Measurements from ENCODE around the gene CADM2. TPM values are rescaled to one million over a fixed set of nuclear protein-coding genes. Genes with fewer than 3 reads are reported as not detected.

The CADM2 gene
- total RNA-seq, 1 experiment from 2014 or later: 10.9 TPM

DNA sequence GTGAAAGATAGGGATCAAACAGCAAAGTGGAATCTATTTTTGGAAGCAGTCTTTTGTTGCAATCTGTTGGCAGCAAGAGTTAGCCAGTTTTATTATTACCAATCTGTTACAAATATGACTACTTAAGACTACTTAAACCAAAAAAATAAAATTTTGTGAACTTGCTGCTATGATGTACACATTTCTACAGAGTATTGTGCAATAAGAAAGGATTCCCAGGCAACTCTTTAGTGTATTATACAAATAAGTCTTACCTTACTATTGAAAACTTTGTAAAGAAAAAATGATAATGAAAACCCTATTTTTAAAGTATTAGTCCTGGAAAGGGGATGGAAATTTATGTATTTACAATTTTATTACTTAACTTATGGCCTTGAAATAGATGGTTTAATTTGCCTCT, 44.7 kb downstream of the CADM2 start:
- H3K4me3 Mint-ChIP-seq: no peak overlapping the region
- Histone ChIP-seq H3T11ph (ENCODE audit: low read length) (no peak overlapping the region), H3K23me2 (ENCODE audit: insufficient read length, low read depth, low read length, poor library complexity, severe bottlenecking) (no peaks in the 10 kb centered on the region), H3K23ac (ENCODE audit: insufficient read length, low read depth, low read length) (no peak overlapping the region), H2BK5ac (ENCODE audit: insufficient read length, low read length) (no peak overlapping the region), H3K27me3 (ENCODE audit: insufficient read depth, low read length) (no peaks in the 10 kb centered on the region), H2BK20ac (ENCODE audit: low read depth, low read length, poor library complexity, severe bottlenecking) (no peak overlapping the region), H2AK5ac (ENCODE audit: insufficient read length, low read length) (no peak overlapping the region), H3K9me3 (ENCODE audit: control insufficient read depth, low read depth, low read length) (no peaks in the 10 kb centered on the region), H3K27ac (ENCODE audit: insufficient read length, low read depth, low read length) (no peak overlapping the region), H3K4ac (ENCODE audit: low read depth, low read length) (no peak overlapping the region), H4K20me1 (ENCODE audit: control insufficient read depth, insufficient read depth, insufficient read length) (no peaks in the 10 kb centered on the region), H3K79me1 (ENCODE audit: insufficient read depth, low read depth, low read length, poor library complexity, severe bottlenecking) (no peaks in the 10 kb centered on the region), H4K91ac (ENCODE audit: insufficient read length, low read depth, low read length) (no peak overlapping the region), H4K5ac (ENCODE audit: insufficient read length, low read depth, low read length) (no peak overlapping the region), H3K4me2 (ENCODE audit: insufficient read depth, insufficient read length, low read length) (no peak overlapping the region), H2BK12ac (ENCODE audit: insufficient read length, low read depth, low read length) (no peak overlapping the region), H3K14ac (ENCODE audit: insufficient read depth, low read length) (no peak overlapping the region), H3K9ac (ENCODE audit: extremely low read depth, insufficient read length, low read length) (no peak overlapping the region), H3K18ac (ENCODE audit: insufficient read length, low read depth, low read length) (no peak overlapping the region), H2BK15ac (ENCODE audit: low read depth, low read length) (no peak overlapping the region), H2AFZ (ENCODE audit: low read length) (no peak overlapping the region), H3K56ac (ENCODE audit: insufficient read length, low read depth, low read length) (no peak overlapping the region), H3K79me2 (ENCODE audit: insufficient read depth, low read length) (no peaks in the 10 kb centered on the region), H3K4me1 (ENCODE audit: insufficient read depth, low read length) (no peaks in the 10 kb centered on the region), H2BK120ac (ENCODE audit: low read depth, low read length, poor library complexity, severe bottlenecking) (no peak overlapping the region), H4K8ac (replicated peaks; ENCODE audit: insufficient read length, low read depth, low read length) (no peak overlapping the region)
- H3K4me1 Mint-ChIP-seq: peaks cover 23 to 24% of the 10 kb centered on the region in 2 experiments
- H3K36me3 Mint-ChIP-seq (ENCODE audit: insufficient read depth in 1 of 3, low read depth in 3 of 3): no peaks in the 10 kb centered on the region
- no peaks in the 10 kb centered on the region for H3K9me3 Mint-ChIP-seq
- TF ChIP-seq CTCF (conservative IDR thresholded peaks at IDR 0.05): no peak
- DNase-seq: no peak
- no peak overlapping the region for H3K27ac Mint-ChIP-seq
- H3K27me3 Mint-ChIP-seq (ENCODE audit: low read depth): no peaks in the 10 kb centered on the region

All from H9 (cell line).